GM18526 (cell line): Measurements from ENCODE around the gene NR2F1.

Source experiments
- POLR2A ChIP-seq: IDR thresholded peaks from 3 replicates; pipeline ENCODE4 v1.6.1; 2011; ENCODE audit not compliant: insufficient read length; ENCODE audit errors: extremely low read depth

NR2F1 gene

GRCh38 chr5:93603793-93604643, 21.0 kb downstream of the NR2F1 start:
- no peak for TF ChIP-seq POLR2A

GRCh38 chr5:93604644-93605515, 21.9 kb downstream of the NR2F1 start:
- TF ChIP-seq POLR2A = no peak

- TF ChIP-seq POLR2A = no peak
These were observed 23.3 kb downstream of the NR2F1 start for GRCh38 chr5:93606382-93606752.

- no peak for TF ChIP-seq POLR2A
These were observed 24.6 kb downstream of the NR2F1 start for GRCh38 chr5:93607367-93608258.

GRCh38 chr5:93608855-93609254, 25.8 kb downstream of the NR2F1 start:
- TF ChIP-seq POLR2A = no peak

GRCh38 chr5:93609762-93610161, 26.7 kb downstream of the NR2F1 start:
- TF ChIP-seq POLR2A = no peak

- no peak for TF ChIP-seq POLR2A
These were observed 27.7 kb downstream of the NR2F1 start for GRCh38 chr5:93610581-93611272.

GRCh38 chr5:93611273-93611975, 28.4 kb downstream of the NR2F1 start:
- no peak for TF ChIP-seq POLR2A

- TF ChIP-seq POLR2A = no peak
These were observed 29.2 kb downstream of the NR2F1 start for GRCh38 chr5:93611976-93612854.

- TF ChIP-seq POLR2A = no peak
These were observed 29.8 kb downstream of the NR2F1 start for GRCh38 chr5:93612855-93613243.

GRCh38 chr5:93616538-93617174, 33.6 kb downstream of the NR2F1 start:
- no peak for TF ChIP-seq POLR2A

- TF ChIP-seq POLR2A = no peak
These were observed 37.7 kb downstream of the NR2F1 start for GRCh38 chr5:93620487-93621326.
